EH (cell line): ENCODE results near the gene NDUFS6.

Experiments used
- DNase-seq: peaks from one replicate; pipeline ENCODE4 v3.0.0-alpha.2; 2015; ENCODE audit warnings: low read depth

Gene NDUFS6

GRCh38 chr5:1782385-1783215 lies 18.6 kb upstream of the NDUFS6 start:
- DNase-seq = no peak

DNA sequence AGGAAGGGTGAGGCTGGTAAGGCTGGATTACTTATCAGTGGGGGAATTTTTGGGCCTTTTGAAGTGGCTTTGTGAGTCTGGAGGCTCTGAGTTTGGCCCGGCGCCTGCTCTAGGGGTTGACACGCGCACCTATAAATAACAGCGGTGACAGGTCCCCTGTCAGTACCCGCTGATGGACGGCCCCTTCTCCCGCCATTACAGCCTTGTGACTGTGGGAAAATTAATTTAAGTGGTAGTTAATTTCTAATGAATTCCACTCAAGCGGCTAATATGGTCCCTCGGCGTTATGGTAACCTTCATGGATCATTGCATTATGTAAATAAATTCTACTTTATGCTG lies 18.0 kb upstream of the NDUFS6 start:
- DNase-seq = no peak

DNA sequence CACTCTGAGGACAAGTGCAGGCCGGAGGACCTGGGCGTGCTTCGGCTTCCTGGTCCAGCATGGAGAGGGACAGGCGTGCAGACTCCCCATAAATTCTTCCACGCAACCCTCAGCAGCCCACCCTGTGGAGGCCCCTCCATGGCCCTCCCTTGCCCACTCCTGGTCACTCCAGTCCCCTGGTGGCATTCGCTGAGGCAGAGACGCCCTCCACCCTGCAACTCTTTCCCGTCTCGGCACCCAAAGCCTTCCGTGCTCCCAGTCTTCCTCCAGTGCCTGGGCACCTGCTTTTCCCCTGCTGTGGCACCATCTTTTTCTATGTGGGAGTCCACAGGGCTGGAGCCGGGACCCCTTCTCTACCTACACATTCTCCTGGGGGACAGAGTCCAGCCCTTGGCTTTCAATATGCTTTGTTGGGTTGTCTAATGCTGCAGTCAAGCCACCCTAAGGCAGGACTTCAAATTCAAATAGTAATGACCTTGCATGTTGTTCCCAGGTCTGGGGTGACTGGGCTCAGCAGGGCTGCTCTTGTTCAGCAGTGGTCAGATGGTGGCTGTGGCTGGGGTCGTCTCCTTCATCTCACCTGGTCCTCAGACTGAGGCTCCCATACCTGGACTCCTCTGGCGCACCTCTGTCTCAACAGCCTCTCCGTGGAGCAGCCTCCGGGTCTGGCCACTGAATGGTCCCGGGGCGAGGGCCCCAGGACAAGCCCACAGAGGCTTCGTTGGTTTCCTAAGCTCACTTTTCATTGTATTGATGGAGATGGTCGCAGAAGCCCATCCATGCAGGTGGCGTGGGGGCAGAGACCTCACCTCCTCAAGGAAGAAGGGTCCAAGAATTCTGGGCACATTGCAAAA lies 16.8 kb upstream of the NDUFS6 start:
- no peak for DNase-seq

- no peak for DNase-seq
Measured at GRCh38 chr5:1785062-1785461, 16.1 kb upstream of the NDUFS6 start.

- DNase-seq = no peak
Measured at GRCh38 chr5:1785984-1786383, 15.2 kb upstream of the NDUFS6 start.

DNA sequence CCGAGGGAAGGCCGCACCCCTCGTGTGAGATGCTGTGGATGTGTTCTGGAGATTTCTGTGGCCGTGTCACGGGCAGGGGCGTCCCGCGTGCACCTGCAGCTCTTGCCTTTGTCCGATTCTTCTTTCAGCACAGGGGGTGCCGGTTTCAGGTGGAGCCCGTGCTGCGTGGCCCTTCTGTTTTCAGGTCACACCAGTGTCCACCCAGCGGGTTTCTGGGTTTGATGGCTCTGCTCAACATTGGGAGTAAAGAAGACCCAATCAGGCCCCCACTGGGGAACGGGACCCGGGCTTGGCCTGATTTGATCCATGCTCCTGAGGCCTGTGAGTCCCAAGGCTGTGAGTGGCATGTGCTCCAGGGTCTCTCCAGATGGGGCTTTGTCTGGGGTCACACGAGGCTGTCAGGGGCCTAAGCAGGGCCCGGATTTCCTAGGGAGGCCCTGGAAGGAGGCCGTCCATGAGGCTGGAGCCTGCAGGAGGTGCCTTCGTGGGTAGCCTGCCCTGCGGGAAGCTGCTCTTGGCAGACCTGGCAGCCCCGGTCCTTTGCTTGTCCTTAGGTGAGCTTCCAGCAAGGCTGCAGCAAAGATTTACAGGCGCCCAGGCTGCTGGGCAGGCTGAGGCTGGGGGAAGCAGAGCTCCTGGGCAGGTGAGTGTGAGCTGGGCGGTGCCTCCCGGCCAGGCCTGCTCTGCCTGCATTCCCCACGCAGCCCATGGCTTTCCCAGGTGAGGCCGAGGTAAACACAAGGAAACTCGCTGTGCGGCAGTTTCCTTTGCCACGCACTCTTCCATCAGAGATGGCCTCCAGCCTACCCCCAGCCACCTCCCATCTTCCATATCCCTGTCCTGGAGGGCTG lies 14.4 kb upstream of the NDUFS6 start:
- no peak for DNase-seq

- DNase-seq = no peak
Measured at GRCh38 chr5:1787472-1788047, 13.6 kb upstream of the NDUFS6 start.

- DNase-seq = no peak
Measured at GRCh38 chr5:1788200-1788599, 13.0 kb upstream of the NDUFS6 start.

- no peak for DNase-seq
Measured at GRCh38 chr5:1788828-1789227, 12.4 kb upstream of the NDUFS6 start.

- peak; percentile 75 for DNase-seq
Measured at GRCh38 chr5:1789438-1789833, 11.8 kb upstream of the NDUFS6 start.

DNA sequence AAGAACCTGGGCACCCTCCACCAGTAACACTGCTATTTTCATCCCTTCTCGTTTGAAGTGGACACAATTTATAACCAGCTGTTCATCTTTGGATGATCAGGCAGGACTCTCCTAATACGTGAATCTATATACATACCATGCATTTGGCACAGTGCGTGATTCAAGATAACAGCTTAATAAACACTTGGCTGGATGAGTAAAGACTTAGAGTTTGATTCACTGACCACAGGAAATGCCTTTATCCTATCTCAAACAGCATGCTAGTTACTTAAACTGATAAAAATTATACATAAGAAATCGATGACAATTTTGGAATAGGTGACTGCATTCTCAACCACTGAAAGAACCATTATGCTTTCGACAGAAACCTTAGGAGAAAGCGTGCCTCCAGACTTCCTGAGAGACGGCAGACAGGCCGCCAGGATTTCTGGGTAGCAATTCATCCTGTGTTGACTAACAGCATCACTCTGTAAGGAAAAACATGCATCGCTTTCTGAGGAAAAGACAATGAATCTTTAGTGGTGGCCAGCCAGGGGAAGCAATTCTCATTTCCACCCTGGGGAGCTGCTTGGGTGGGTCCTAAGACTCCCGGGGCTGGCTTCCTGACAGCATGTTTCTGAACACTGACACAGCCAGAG lies 11.3 kb upstream of the NDUFS6 start:
- DNase-seq = peak; percentile 83

- no peak for DNase-seq
Measured at GRCh38 chr5:1791176-1791575, 10.0 kb upstream of the NDUFS6 start.

DNA sequence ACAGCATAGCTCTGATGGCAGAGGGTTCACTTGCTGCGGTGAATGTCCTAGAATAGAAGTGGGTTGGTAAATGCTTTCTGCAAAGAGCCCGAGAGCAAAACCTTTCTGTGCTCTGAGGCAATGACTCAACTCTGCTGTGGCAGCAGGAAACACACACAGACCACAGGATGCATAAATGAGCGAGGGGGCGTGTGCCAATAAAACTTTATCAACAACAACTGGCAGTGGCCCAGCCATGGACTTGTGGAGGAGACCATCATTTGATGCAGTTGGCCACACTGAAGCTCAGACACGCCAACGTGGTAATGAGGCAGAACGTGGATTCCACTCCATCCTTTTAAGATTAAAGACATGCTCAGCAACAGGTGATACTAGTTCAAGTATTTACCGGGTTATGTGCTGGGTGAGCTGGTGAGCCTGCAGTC lies 8.4 kb upstream of the NDUFS6 start:
- peak; percentile 90 for DNase-seq

- DNase-seq = peak; percentile 54
Measured at GRCh38 chr5:1793301-1793740, 7.9 kb upstream of the NDUFS6 start.

DNA sequence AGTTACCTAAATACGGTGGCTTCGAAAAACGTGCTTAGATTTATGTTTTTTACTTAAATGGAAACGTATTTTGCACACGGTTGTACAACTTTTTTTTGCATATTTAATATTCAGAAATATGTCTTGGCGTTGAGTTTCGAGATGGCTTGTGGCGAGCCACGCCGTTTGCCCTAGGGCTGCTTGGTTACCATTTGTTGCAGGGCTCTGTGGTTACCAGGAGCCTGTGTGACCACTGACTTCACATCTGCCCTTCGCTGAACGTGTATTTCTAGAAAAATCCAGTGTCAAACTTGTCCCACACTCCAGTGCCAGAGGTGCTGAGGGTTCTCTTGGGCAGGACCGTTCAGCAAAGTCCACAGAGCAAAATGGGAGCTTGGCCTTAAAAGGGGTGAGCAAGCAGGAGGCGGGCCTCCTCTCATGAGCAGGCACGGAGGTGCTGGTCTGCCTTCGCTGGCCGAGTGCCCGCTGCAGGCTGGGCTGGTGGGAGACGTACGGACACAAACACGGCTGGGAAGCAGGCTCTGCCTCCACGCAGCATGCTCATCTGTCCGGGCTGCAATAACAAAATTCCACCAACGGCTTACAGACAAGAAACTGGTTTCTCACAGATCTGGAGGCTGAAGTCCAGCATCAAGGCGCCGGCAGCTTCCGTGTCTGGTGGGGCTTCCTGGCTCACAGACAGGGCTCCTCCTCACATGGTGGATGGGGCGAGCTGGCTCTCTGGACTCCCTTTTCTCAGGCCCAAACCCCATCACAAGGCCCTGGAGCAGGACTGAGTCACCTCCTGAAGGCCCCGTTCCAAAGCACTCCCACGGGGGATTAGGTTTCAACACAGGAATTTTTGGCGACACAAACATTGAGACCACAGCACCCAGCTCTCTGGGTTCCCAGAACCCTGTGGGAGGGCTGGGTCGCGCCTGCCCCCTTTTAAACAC lies 7.0 kb upstream of the NDUFS6 start:
- peak; percentile 94 for DNase-seq

- no peak for DNase-seq
Measured at GRCh38 chr5:1794901-1795290, 6.3 kb upstream of the NDUFS6 start.

DNA sequence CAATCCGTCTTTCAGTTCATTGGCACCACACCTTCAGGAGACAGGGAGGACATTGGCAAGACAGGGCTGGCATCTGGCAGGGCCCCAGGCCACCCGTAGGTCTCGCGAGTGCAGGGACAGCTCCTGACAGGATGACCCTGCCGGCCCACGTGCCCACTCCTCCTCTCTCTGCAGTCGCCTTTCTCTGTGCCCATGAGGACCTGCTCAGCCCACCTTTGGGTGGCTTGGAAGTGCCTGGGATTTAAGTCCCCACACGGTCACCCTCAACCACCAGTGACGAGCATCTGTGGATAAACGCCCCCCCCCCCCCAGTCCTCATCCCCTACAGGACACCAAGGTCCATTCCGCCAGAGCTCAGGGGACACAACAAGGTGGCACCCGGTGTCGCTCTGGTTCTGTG lies 5.7 kb upstream of the NDUFS6 start:
- no peak for DNase-seq

DNA sequence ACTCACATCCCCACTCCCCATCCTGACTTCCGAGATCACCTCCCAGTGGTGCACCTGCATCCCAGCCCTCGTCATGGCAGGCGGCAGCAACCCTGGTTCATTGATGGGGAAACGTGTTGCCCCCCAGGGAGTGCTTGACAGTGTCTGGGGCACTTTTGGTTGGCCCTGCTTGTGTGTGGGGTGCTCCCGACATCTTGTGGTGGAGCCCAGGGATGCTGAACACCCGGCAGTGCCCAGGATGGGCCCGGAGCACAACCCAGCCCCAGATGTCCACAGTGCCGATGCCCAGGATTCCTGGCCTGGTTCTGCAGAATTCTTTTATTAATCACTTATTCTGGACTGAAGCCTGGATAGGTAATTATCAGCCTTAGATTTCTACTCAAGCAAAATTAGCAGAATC lies 5.3 kb upstream of the NDUFS6 start:
- DNase-seq = no peak

GRCh38 chr5:1796371-1797102 lies 4.7 kb upstream of the NDUFS6 start:
- DNase-seq = no peak
